DMS53 (cell line): ENCODE measurements around the gene KHK.
"Not testable (repeated sequence)": the region's sequence is repeated elsewhere in the genome, so short reads cannot be mapped to it uniquely, and the experiment has no call there.

Experiments
- DNase-seq: peaks from one replicate; lab custom pipeline; 2025; lab: John Stamatoyannopoulos, UW

Gene KHK

GRCh38 chr2:27059141-27059820 lies 27.3 kb upstream of the KHK start:
- no peak for DNase-seq

DNA sequence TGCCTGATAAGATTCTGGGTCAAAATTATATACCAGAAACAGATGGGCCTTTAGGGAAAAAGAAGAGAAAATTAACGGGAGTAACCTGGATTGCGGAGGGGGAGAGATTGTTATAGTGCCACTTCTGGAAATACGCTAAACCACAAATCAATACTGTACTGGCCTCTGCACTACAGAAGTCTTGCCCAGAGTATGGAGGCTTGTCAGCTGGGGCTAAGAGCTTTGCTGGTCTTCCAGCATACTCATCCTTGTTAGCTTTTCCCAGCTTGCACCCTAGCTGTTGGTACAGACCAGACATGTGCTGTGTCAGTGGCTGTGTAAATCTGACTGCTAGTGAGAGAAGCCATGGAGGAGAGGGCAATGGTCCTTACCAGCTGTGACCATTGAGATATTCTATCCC lies 26.2 kb upstream of the KHK start:
- no peak for DNase-seq

GRCh38 chr2:27065128-27065527 lies 21.4 kb upstream of the KHK start:
- no peak for DNase-seq

DNA sequence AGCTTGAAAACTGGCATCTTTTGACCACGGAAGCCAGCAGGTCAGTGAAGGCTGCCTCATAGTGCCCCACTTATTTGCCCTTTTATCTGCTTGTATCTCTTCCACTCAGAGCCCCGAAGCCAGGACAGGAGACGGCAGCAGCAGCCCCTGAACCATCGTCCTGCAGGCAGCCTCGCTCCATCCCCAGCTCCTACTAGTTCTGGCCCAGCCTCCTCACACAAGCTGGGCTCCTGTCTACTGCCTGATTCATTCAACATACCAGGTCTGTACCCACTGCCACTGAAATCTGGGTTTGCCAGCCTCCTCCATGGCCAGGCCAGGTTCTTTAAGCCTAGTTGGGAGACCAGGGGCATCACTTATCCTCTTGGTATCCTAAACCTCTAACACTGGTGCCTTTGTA lies 19.2 kb upstream of the KHK start:
- no peak for DNase-seq

GRCh38 chr2:27069436-27069835 lies 17.1 kb upstream of the KHK start:
- no peak for DNase-seq

- no peak for DNase-seq
These were observed 16.5 kb upstream of the KHK start for GRCh38 chr2:27069961-27070618.

- no peak for DNase-seq
These were observed 15.8 kb upstream of the KHK start for GRCh38 chr2:27070653-27071276.

GRCh38 chr2:27071277-27071989 lies 15.1 kb upstream of the KHK start, which contains the start of gene OST4:
TSS of gene OST4 (minus strand) at chr2:27071654.
- DNase-seq, result peak; percentile 94

DNA sequence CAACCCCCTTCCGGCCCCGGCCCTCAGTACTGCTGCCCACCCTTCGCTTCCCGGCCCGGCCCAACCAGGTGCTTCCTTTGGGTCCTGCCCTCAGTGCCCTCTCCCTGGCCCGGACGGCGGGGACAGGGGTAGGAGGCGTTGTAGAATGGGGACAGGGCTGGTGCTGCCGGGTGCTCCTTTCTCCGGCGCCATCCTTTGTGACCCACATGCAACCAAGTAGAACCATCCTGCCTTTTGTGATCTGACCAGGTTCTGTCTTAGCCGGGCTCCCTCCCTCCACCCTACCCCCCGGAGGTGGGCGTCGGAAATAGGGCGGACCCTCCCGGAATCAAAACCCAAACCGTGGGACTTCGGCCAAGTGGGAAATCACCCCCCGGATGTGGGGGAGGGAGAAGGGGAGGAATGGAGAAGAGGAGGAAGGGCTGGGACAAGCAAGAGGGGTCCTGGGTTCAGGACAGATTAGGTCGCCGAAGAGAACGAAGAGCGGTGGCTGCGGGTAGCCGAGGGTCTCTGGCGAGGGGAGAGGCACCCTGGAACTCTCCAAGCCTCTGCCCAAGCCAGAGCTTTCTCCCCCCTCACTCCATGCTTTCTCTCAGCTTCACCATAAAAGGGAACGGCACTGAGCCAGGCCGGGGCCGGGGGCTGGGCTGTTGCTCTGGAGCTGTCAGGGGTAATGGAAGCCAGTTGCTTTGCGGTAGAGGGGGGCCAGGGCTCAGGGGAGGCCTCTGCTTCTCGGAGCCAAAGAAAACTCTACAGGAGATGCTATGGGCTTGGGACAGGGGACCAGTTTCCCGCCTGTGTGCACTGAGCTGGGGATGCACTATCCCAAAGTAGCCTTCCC lies 14.4 kb upstream of the KHK start:
- peak; percentile 69 for DNase-seq

GRCh38 chr2:27072920-27073319 lies 13.7 kb upstream of the KHK start:
- no peak for DNase-seq

DNA sequence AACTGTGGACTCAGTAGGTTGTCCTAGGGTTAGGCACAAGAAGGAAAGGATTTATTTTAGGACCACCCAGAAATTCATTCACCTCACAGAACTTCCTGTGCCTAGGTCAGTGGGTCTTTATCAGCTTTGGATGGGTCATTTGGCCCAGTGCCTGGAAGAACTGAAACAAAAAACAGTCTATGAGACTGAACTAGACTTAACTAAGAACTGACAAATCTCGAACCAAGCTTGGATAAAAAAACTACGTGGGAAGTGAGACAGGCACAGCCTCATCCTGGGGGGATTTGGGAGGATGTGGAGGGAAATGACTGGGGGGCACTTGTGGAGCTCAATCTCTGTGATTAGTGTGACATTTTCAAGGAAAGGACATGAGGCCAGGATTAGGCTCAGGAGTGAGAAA lies 12.8 kb upstream of the KHK start:
- no peak for DNase-seq

- peak; percentile 9 for DNase-seq
These were observed 11.6 kb upstream of the KHK start for GRCh38 chr2:27074738-27075565.

DNA sequence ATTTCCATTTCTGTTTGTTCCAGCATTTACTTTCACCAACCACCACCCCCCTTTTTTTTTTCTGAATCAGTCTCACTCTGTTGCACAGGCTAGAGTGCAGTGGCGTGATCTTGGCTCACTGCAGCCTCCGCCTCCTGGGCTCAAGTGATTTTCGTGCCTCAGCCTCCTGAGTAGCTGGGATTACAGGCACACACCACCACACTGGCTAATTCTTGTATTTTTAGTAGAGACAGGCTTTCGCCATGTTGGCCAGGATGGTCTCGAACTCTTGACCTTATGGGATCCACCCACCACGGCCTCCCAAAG lies 11.1 kb upstream of the KHK start:
- not testable (repeated sequence) for DNase-seq

DNA sequence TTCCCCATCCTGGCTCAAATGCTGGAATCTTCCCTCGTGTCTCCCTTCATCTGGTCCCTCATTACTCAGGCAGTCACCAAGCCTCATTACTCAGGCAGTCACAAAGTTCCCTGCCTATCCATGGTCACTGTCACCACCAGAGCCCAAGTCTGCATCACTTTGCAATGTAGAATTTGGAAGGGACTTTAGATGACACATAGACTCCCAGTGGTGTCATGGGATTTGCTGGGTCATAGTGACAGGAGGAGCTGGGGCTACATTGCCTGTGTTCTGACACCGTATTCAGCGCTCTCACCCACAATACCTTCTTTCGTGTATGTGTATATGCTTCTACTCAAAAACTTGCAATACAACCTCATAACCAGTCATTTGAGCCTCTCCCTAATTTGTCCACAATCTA lies 10.2 kb upstream of the KHK start:
- DNase-seq, result no peak

GRCh38 chr2:27077231-27077630 lies 9.3 kb upstream of the KHK start:
- DNase-seq, result no peak

DNA sequence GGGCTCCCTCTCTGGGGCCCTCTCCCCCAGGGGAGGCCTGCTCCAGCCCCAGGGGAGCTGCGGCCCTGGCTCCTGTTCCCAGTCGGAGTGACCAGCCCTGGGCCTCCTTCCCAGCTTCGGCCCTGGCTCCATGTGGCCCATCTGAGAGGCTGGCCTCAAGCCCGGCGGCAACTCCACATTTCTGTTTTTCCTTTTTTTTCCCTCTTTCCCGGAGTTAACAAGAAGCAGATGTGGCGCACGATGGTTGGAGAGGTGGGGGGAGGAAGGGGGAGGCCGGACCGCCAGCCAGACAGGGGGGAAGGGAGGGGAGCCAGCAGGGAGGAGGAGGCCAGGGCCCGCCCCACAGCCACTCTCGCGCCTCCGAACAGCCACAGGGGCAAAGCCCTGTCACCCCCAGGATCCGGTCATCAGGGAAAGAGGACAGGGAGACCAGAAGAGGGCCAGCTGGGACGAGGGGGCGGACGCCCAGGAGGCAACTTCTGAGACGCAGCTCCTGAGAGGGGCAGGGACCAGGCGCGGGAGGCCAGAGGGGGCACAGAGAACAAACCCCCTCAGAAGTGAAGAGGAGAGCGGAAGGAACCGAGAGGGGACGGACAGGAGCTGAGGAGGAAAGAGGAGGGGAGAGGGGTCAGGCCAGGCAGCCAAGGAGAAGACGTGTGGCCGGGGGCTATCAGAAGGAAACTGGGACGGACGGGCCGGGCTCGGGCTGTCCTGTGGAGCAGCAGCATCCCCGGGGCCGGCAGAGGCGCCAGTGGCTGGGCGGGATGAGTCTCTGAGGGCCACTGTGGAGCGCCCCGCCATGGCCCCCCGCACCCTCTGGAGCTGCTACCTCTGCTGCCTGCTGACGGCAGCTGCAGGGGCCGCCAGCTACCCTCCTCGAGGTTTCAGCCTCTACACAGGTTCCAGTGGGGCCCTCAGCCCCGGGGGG lies 8.0 kb upstream of the KHK start, which contains the start of gene EMILIN1:
TSS of gene EMILIN1 (plus strand) at position 349 of the 928 bp plus-strand sequence. CDS start at position 800, 451 bp downstream.
- no peak for DNase-seq

- no peak for DNase-seq
These were observed 7.1 kb upstream of the KHK start for GRCh38 chr2:27079233-27080139.

- no peak for DNase-seq
These were observed 6.5 kb upstream of the KHK start for GRCh38 chr2:27080140-27080469.

DNA sequence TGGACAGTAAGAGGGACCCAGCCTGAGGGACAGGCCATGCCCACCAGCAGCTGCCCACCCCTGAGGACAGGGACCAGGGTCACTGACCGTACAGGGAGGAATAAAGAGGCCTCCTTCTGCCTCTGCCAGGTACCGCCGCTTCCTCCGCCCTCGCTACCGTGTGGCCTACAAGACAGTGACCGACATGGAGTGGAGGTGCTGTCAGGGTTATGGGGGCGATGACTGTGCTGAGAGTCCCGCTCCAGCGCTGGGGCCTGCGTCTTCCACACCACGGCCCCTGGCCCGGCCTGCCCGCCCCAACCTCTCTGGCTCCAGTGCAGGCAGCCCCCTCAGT lies 6.0 kb upstream of the KHK start:
- no peak for DNase-seq
